Endothelial cell of umbilical vein (primary cell): Measurements from ENCODE around the gene RAB8B.

ENCODE experiments used
- POLR2A ChIP-seq: IDR thresholded peaks from 2 replicates; pipeline ENCODE4 v1.6.1; 2012; ENCODE audit warnings: low read depth, mild to moderate bottlenecking, control low read depth, low read length
- POLR2AphosphoS5 ChIP-seq: IDR thresholded peaks from 2 replicates; pipeline ENCODE4 v1.6.1; 2012; ENCODE audit warnings: low read depth, mild to moderate bottlenecking, control low read depth, low read length, moderate library complexity; ENCODE audit not compliant: insufficient read depth
- TF ChIP-seq, protein P1 (sequence below), 2 donors: IDR thresholded peaks; 1 replicate in 1 of 2; 2 replicates in 1 of 2; pipeline ENCODE4 v1.5.1; 2011; ENCODE audit warnings: low read length in 2 of 2, mild to moderate bottlenecking in 2 of 2, moderate library complexity in 2 of 2, control low read depth in 1 of 2, inconsistent platforms in 1 of 2, low read depth in 1 of 2; ENCODE audit not compliant: insufficient read depth in 1 of 2; ENCODE audit errors: extremely low read depth in 1 of 2

DNA sequence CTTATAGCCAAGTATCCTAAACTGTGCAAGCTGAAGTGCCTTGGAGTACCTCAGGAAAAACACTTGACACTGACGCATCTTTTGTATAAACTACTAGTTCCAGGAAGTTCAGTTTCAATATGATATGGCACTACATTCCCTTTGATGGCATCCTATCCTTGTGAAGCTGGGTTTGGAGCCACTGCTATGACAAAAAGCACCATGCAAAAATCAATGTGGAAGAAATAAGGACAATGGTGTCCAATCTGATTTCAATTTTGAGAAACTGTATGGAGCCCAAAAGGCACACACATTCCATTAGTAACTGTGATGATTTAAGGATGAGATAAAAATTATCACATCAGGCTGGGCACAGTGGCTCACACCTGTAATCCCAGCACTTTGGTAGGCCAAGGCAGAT, 37.7 kb upstream of the RAB8B start:
- TF ChIP-seq, protein P1, sequence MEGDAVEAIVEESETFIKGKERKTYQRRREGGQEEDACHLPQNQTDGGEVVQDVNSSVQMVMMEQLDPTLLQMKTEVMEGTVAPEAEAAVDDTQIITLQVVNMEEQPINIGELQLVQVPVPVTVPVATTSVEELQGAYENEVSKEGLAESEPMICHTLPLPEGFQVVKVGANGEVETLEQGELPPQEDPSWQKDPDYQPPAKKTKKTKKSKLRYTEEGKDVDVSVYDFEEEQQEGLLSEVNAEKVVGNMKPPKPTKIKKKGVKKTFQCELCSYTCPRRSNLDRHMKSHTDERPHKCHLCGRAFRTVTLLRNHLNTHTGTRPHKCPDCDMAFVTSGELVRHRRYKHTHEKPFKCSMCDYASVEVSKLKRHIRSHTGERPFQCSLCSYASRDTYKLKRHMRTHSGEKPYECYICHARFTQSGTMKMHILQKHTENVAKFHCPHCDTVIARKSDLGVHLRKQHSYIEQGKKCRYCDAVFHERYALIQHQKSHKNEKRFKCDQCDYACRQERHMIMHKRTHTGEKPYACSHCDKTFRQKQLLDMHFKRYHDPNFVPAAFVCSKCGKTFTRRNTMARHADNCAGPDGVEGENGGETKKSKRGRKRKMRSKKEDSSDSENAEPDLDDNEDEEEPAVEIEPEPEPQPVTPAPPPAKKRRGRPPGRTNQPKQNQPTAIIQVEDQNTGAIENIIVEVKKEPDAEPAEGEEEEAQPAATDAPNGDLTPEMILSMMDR (IDR thresholded peaks at IDR 0.05; ENCODE audit: extremely low read depth in 1 of 2, insufficient read depth in 1 of 2, low read depth in 1 of 2, low read length in 2 of 2): no peak
- TF ChIP-seq POLR2AphosphoS5 (peak; percentile 25), POLR2A (no peak)
